Gastroesophageal sphincter (tissue), 4 donors: ENCODE data around the gene KLHL6. TPM values are rescaled to one million over a fixed set of nuclear protein-coding genes. Genes with fewer than 3 reads are reported as not detected.

Experiments used
- ATAC-seq: fragments of 150-250 bp; one replicate; pipeline ENCODE4 v1.9.1; 2016; ENCODE audit warnings: mild to moderate bottlenecking, moderate library complexity
- H3K27ac ChIP-seq, 4 donors: fragments of 200-600 bp; sonication (generic) in 3 of 4; 1 replicate in 3 of 4; 2 replicates in 1 of 4; pipeline ENCODE4 v1.5.1; 2016 to 2019
- H3K27me3 ChIP-seq: fragments of 200-600 bp; sonication (generic); one replicate; pipeline ENCODE4 v1.5.1; 2019
- H3K36me3 ChIP-seq, 2 donors: fragments of 200-600 bp; sonication (generic); one replicate each; pipeline ENCODE4 v1.5.1; 2019; ENCODE audit warnings: control low read depth in 1 of 2
- H3K4me1 ChIP-seq, 3 donors: fragments of 200-600 bp; sonication (generic); 1 replicate in 2 of 3; 2 replicates in 1 of 3; pipeline ENCODE4 v1.5.1; 2016 to 2019; ENCODE audit warnings: control low read depth in 2 of 3
- H3K4me3 ChIP-seq, 2 donors: fragments of 200-600 bp; sonication (generic); one replicate each; pipeline ENCODE4 v1.5.1; 2019; ENCODE audit warnings: mild to moderate bottlenecking in 1 of 2, moderate library complexity in 1 of 2
- H3K9me3 ChIP-seq, 3 donors: fragments of 200-600 bp; sonication (generic); one replicate each; pipeline ENCODE4 v1.5.1; 2017 to 2019; ENCODE audit warnings: control low read depth in 2 of 3
- CTCF ChIP-seq, 4 experiments: fragments of 200-600 bp in 2 of 4; fragments of 450-650 bp in 2 of 4; sonication (generic) in 1 of 4; IDR thresholded peaks; one replicate each; pipeline ENCODE4 v1.5.1; 2017 to 2019; ENCODE audit warnings: antibody characterized with exemption in 4 of 4, mild to moderate bottlenecking in 2 of 4, moderate library complexity in 2 of 4
- EP300 ChIP-seq: sonication (generic); formaldehyde crosslinking; IDR thresholded peaks from one replicate; pipeline ENCODE4 v1.6.1; 2017; ENCODE audit warnings: antibody characterized with exemption, mild to moderate bottlenecking
- POLR2A ChIP-seq, 2 donors: fragments of 450-650 bp; IDR thresholded peaks; one replicate each; pipeline ENCODE4 v1.6.1; 2017; ENCODE audit warnings: antibody characterized with exemption in 2 of 2, mild to moderate bottlenecking in 2 of 2, moderate library complexity in 1 of 2
- POLR2AphosphoS5 ChIP-seq: sonication (generic); formaldehyde crosslinking; IDR thresholded peaks from one replicate; pipeline ENCODE4 v1.6.1; 2017; ENCODE audit warnings: antibody characterized with exemption
- WGBS, 2 donors: methylation state at CpG; one replicate each; pipeline ENCODE4 v1.1.5; 2018; ENCODE audit warnings: low coverage in 1 of 2; 5-methylcytosine and 5-hydroxymethylcytosine counted together
- total RNA-seq, 4 donors: library from RNA; depleted of rRNA; stranded (reverse); fragments of >200 nt; gene quantifications; one replicate each; pipeline ENCODE4 v1.1.0, GENCODE V29; 2016

The KLHL6 gene
- total RNA-seq, 4 donors from 2014 or later: 0.62 to 1.9 (median 1.0) TPM

DNA sequence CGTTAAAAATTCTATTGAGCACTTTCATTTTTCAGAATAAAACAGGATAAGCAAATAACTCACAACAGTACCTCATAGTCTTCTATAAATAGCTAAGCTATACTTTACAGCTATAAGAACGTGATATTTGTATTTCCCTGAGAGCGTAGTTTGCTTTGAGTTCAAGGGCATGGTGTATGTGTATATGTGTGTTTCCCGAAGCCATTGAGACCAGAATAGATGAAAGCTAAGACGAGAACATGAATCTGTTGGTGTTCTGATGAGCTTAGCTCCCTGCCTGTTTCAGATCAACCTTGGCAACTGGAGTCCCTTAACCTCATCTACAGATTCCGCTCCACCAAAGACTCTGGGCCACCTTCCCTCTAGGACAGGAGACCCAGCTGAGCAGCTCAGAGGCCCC, 67.6 kb downstream of the KLHL6 start:
- TF ChIP-seq POLR2AphosphoS5: no peak
- no peak for TF ChIP-seq EP300
- TF ChIP-seq CTCF (IDR thresholded peaks at IDR 0.05): no peak
- TF ChIP-seq POLR2A (IDR thresholded peaks at IDR 0.05): no peak
- WGBS, 2 donors: 68 to 74% methylated on average over 6 of the region's 6 CpGs
- no peak for ATAC-seq
- no peaks in the 10 kb centered on the region for H3K9me3 ChIP-seq
- H3K4me3 ChIP-seq: no peak overlapping the region
- no peaks in the 10 kb centered on the region for H3K27me3 ChIP-seq
- H3K36me3 ChIP-seq: no peaks in the 10 kb centered on the region
- H3K27ac ChIP-seq: no peak overlapping the region
- no peaks in the 10 kb centered on the region for H3K4me1 ChIP-seq

DNA sequence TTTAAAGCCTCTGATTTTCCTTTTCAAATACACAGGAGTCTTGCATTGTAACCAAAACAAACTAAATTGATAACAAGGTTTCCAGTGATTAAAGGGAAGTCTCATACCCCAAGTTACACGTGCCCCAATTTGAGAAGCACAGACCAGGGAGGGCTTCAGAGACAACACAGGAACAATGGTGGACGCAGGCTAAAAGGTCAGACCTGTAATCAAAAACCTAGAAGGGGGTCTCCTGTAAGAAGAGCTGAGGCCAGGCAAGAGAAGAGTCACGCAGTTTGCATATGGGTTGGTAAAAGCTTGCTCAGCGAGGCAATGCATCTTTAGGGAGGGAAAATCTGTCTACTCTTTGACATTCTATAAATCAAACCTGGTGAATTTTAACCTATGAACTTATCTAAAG, 68.5 kb downstream of the KLHL6 start:
- Histone ChIP-seq H3K27me3 (no peaks in the 10 kb centered on the region), H3K36me3 (no peaks in the 10 kb centered on the region), H3K27ac (no peak overlapping the region), H3K4me1 (no peaks in the 10 kb centered on the region), H3K4me3 (no peak overlapping the region), H3K9me3 (no peaks in the 10 kb centered on the region)
- no peak for TF ChIP-seq POLR2A (IDR thresholded peaks at IDR 0.05)
- no peak for TF ChIP-seq POLR2AphosphoS5
- no peak for TF ChIP-seq CTCF (IDR thresholded peaks at IDR 0.05)
- TF ChIP-seq EP300: no peak
- ATAC-seq: no peak
- WGBS, 2 donors: 90 to 100% methylated on average over 2 to 4 of the region's 4 CpGs

- Histone ChIP-seq H3K36me3 (no peaks in the 10 kb centered on the region), H3K27me3 (no peaks in the 10 kb centered on the region), H3K9me3 (no peaks in the 10 kb centered on the region), H3K4me3 (no peak overlapping the region), H3K4me1 (no peaks in the 10 kb centered on the region), H3K27ac (no peak overlapping the region)
- no peak for ATAC-seq
- WGBS, 2 donors: 79 to 85% methylated on average over 3 to 4 of the region's 6 CpGs
- TF ChIP-seq POLR2A (IDR thresholded peaks at IDR 0.05): no peak
- TF ChIP-seq EP300: no peak
- TF ChIP-seq POLR2AphosphoS5: no peak
These were observed 69.0 kb downstream of the KLHL6 start for GRCh38 chr3:183486472-183486871.

GRCh38 chr3:183485585-183485984, 69.9 kb downstream of the KLHL6 start:
- Histone ChIP-seq H3K4me3 (no peak overlapping the region), H3K27ac (no peak overlapping the region), H3K9me3 (no peaks in the 10 kb centered on the region), H3K27me3 (no peaks in the 10 kb centered on the region), H3K36me3 (no peaks in the 10 kb centered on the region), H3K4me1 (no peaks in the 10 kb centered on the region)
- WGBS, 2 donors: 85 to 87% methylated on average over 5 to 6 of the region's 6 CpGs
- TF ChIP-seq CTCF (IDR thresholded peaks at IDR 0.05) (no peak), POLR2A (IDR thresholded peaks at IDR 0.05) (no peak), POLR2AphosphoS5 (no peak), EP300 (no peak)
- no peak for ATAC-seq

DNA sequence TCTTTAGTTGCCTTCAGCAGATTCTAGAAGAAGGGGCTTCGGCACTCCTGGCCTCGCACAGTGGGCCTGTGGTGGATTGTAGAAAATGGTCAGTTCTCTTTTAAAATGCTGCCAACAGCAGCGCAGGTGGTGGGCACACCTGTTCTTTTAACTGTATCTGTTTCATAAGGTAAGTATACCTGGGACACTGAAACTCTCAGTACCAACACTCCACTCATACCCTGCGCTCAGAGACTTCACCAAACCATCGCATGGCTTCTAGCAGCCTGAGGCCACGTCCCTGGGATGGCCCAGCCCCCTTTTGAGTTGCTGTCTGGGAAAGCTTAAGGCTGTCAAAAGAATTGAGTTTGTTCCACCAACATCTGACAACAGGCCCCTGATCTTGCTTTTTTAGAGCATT, 70.4 kb downstream of the KLHL6 start:
- Histone ChIP-seq H3K9me3 (no peaks in the 10 kb centered on the region), H3K4me3 (no peak overlapping the region), H3K27ac (no peak overlapping the region), H3K36me3 (no peaks in the 10 kb centered on the region), H3K27me3 (no peaks in the 10 kb centered on the region), H3K4me1 (peaks cover 0 to under 1% (median 0%) of the 10 kb centered on the region in 3 donors)
- no peak for ATAC-seq
- 85 to 88% methylated on average over 5 of the region's 6 CpGs for WGBS, 2 donors
- TF ChIP-seq POLR2A (IDR thresholded peaks at IDR 0.05) (no peak), POLR2AphosphoS5 (no peak), EP300 (no peak), CTCF (IDR thresholded peaks at IDR 0.05) (no peak)
